DOHH2 (cell line): Measurements from ENCODE around the gene CYP4A22.

Source experiments
- H3F3A ChIP-seq: fragments of 200-600 bp; sonication (generic), shearing (Covaris generic); 2 replicates; pipeline ENCODE4 v1.6.0; 2016; ENCODE audit warnings: antibody characterized with exemption, mild to moderate bottlenecking; ENCODE audit not compliant: control insufficient read depth, insufficient read depth
- H3K27ac ChIP-seq: fragments of 200-600 bp; sonication (generic); 2 replicates; pipeline ENCODE4 v1.5.1; 2014; ENCODE audit warnings: low read depth, mild to moderate bottlenecking, low read length, moderate library complexity
- H3K27me3 ChIP-seq: fragments of 200-600 bp; sonication (generic); 2 replicates; pipeline ENCODE4 v1.6.1; 2014; ENCODE audit warnings: mild to moderate bottlenecking, low read length, mixed read lengths; ENCODE audit not compliant: control insufficient read depth
- H3K36me3 ChIP-seq: fragments of 200-600 bp; sonication (generic); 2 replicates; pipeline ENCODE4 v1.6.1; 2014; ENCODE audit warnings: mild to moderate bottlenecking, low read length, moderate library complexity, mixed read lengths; ENCODE audit not compliant: control insufficient read depth
- H3K4me1 ChIP-seq: fragments of 200-600 bp; sonication (generic); 2 replicates; pipeline ENCODE4 v1.6.1; 2014; ENCODE audit warnings: mild to moderate bottlenecking, low read length, mixed read lengths; ENCODE audit not compliant: control insufficient read depth
- H3K4me2 ChIP-seq: fragments of 200-600 bp; sonication (generic); 2 replicates; pipeline ENCODE4 v1.6.0; 2014; ENCODE audit warnings: mild to moderate bottlenecking, low read length, moderate library complexity
- H3K4me3 ChIP-seq: fragments of 200-600 bp; sonication (generic); 2 replicates; pipeline ENCODE4 v1.5.1; 2014; ENCODE audit warnings: mild to moderate bottlenecking, low read length, mixed read lengths
- H3K79me2 ChIP-seq: fragments of 200-600 bp; sonication (generic); 2 replicates; pipeline ENCODE4 v1.6.1; 2014; ENCODE audit warnings: mild to moderate bottlenecking, low read length, mixed read lengths; ENCODE audit not compliant: control insufficient read depth
- H3K9me2 ChIP-seq: fragments of 200-600 bp; sonication (generic); replicated peaks from 2 replicates; pipeline ENCODE4 v1.6.1; 2014; ENCODE audit warnings: mild to moderate bottlenecking, low read length, mixed read lengths; ENCODE audit not compliant: control insufficient read depth
- H3K9me3 ChIP-seq: fragments of 200-600 bp; sonication (generic); 2 replicates; pipeline ENCODE4 v1.6.1; 2014; ENCODE audit warnings: antibody characterized with exemption, low read length, mixed read lengths; ENCODE audit not compliant: control insufficient read depth, insufficient read depth
- H4K20me1 ChIP-seq: fragments of 200-600 bp; sonication (generic); 2 replicates; pipeline ENCODE4 v1.6.0; 2014; ENCODE audit warnings: low read depth, mild to moderate bottlenecking, antibody characterized with exemption, low read length, moderate library complexity; ENCODE audit not compliant: control insufficient read depth, insufficient read depth
- EZH2phosphoT487 ChIP-seq: fragments of 200-600 bp; sonication (generic); IDR thresholded peaks from 2 replicates; pipeline ENCODE4 v1.6.1; 2017; ENCODE audit warnings: borderline replicate concordance, mild to moderate bottlenecking, antibody characterized with exemption, low read length, moderate library complexity, mixed read lengths
- TF ChIP-seq, protein P1 (sequence below): fragments of 200-600 bp; sonication (generic); IDR thresholded peaks from one replicate; pipeline ENCODE4 v1.5.1; 2014; ENCODE audit warnings: antibody characterized with exemption, mild to moderate bottlenecking, low read depth, low read length; ENCODE audit not compliant: poor library complexity, severe bottlenecking

Gene CYP4A22

DNA sequence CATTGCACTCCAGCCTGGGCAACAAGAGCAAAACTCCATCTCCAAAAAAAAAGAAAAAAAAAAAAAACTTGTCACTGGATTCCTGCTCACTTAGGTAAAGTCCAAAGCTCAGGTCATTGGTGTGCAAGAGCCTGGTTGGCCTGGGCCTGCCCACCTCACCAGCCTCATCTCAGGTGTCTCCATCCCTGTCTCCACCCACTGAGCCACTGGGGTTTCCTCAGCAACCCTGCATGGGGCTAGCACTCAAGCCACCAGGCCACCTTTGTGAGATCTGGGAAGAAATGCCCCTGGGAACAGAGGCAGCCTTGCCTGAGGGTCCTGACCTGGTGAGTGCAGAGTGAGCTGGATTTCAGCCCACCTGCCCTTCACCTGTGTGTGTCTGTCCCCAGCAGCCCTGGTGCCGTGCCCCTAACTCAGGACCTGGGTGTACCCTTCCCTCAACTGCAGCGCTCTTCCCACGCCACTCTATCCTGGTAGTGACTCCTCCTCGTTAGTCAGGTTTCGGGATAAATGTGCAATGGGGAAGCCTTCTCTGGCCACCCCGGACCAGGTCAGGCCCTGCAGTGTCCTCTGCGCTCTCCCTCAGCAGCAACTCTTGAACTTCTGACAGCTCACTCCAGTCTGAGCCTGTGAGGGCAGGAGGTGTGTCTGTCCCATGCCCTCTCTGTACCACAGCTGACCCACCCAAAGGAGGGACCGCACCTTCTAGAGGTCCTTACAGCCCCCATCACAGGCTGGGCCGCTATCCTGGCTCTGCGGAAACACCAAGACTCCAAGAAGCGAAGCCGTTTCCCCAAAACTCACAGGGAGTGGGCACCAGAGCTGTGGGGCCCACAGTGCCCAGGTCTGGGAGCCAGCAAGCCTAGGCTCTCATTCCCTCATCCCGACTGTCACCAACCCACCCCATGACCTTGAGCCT, 49.3 kb downstream of the CYP4A22 start:
- no peaks in the 10 kb centered on the region for H3K79me2 ChIP-seq
- no peak overlapping the region for H3K27ac ChIP-seq
- no peaks in the 10 kb centered on the region for H3F3A ChIP-seq
- no peaks in the 10 kb centered on the region for H3K9me3 ChIP-seq
- no peaks in the 10 kb centered on the region for H4K20me1 ChIP-seq
- H3K4me1 ChIP-seq = no peaks in the 10 kb centered on the region
- H3K27me3 ChIP-seq = 0 out of 2 replicates have a peak, but pooled peaks cover 2% of the 10 kb centered on the region
- no peak overlapping the region for H3K4me2 ChIP-seq
- H3K4me3 ChIP-seq = no peak overlapping the region
- no peak for TF ChIP-seq EZH2phosphoT487
- TF ChIP-seq, protein P1, sequence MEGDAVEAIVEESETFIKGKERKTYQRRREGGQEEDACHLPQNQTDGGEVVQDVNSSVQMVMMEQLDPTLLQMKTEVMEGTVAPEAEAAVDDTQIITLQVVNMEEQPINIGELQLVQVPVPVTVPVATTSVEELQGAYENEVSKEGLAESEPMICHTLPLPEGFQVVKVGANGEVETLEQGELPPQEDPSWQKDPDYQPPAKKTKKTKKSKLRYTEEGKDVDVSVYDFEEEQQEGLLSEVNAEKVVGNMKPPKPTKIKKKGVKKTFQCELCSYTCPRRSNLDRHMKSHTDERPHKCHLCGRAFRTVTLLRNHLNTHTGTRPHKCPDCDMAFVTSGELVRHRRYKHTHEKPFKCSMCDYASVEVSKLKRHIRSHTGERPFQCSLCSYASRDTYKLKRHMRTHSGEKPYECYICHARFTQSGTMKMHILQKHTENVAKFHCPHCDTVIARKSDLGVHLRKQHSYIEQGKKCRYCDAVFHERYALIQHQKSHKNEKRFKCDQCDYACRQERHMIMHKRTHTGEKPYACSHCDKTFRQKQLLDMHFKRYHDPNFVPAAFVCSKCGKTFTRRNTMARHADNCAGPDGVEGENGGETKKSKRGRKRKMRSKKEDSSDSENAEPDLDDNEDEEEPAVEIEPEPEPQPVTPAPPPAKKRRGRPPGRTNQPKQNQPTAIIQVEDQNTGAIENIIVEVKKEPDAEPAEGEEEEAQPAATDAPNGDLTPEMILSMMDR = no peak
- no peaks in the 10 kb centered on the region for H3K9me2 ChIP-seq
- H3K36me3 ChIP-seq = no peaks in the 10 kb centered on the region

DNA sequence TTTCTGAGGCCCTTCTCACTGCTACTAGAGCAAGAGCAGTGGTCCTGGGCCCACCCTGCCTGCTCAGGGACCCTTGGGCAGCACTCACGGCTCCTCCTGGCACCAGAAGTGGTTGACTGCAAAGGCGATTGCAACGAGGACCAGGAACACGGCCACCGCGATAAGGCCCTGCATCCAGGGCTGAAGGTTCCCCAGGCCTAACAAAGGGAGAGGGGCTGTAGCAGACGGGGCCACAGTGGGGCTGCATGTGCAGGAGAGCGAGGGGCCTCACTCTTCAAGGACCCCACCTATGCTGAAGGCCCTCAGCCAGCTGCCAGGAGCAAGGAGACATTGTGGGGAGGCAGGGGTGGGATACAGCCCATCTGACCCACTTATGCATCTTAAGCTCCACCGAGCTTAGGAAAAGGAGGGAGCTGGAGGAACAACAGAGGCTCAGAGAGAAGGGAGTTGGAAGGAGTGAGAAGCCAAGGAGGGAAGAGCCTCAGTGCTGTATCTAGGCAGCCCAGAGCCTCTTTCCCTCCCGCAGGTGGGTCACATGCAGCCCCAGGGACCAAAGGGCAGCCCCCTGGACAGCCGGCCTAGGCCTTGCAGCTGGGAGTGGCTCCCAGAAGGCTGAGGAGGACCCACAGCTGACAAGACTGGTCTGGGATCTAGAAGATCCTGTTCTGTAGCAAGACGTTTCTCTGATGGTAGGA, 50.1 kb downstream of the CYP4A22 start:
- no peaks in the 10 kb centered on the region for H4K20me1 ChIP-seq
- no peak overlapping the region for H3K4me3 ChIP-seq
- no peaks in the 10 kb centered on the region for H3K4me1 ChIP-seq
- no peaks in the 10 kb centered on the region for H3K36me3 ChIP-seq
- H3K4me2 ChIP-seq = no peak overlapping the region
- H3K9me2 ChIP-seq = no peaks in the 10 kb centered on the region
- H3K79me2 ChIP-seq = no peaks in the 10 kb centered on the region
- no peak for TF ChIP-seq EZH2phosphoT487
- TF ChIP-seq, protein P1 = no peak
- H3F3A ChIP-seq = no peaks in the 10 kb centered on the region
- no peaks in the 10 kb centered on the region for H3K27me3 ChIP-seq
- H3K9me3 ChIP-seq = no peaks in the 10 kb centered on the region
- no peak overlapping the region for H3K27ac ChIP-seq

DNA sequence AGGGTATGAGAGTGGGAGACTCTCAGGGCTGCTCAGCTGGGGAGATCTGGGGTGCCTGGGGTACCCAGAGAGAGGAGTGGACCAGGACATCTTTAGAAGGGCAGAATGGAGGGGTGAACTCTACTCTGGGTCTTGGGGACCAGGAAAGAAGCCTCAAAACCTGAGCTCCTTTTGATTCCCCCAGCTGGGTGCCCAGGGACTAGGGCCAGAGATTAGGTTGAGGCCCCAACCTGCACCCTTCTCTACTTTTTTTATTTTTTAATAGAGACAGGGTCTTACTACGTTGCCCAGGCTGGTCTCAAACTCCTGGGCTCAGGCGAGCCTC, 50.6 kb downstream of the CYP4A22 start:
- H4K20me1 ChIP-seq = no peaks in the 10 kb centered on the region
- H3K36me3 ChIP-seq = no peaks in the 10 kb centered on the region
- H3K4me1 ChIP-seq = no peaks in the 10 kb centered on the region
- H3K9me2 ChIP-seq = no peaks in the 10 kb centered on the region
- H3K9me3 ChIP-seq = no peaks in the 10 kb centered on the region
- no peaks in the 10 kb centered on the region for H3K79me2 ChIP-seq
- no peak overlapping the region for H3K4me2 ChIP-seq
- no peaks in the 10 kb centered on the region for H3K27me3 ChIP-seq
- no peak for TF ChIP-seq EZH2phosphoT487
- TF ChIP-seq, protein P1 = no peak
- H3K4me3 ChIP-seq = no peak overlapping the region
- no peaks in the 10 kb centered on the region for H3F3A ChIP-seq
- no peak overlapping the region for H3K27ac ChIP-seq
